Peyer's patch (tissue), 4 donors: Measurements from ENCODE around the gene NOL6. TPM values are rescaled to one million over a fixed set of nuclear protein-coding genes. Genes with fewer than 3 reads are reported as not detected.

Experiments
- DNase-seq, 3 donors: peaks; one replicate each; pipeline ENCODE4 v3.0.0-alpha.2; 2017 to 2019
- H3K27ac ChIP-seq, 4 donors: fragments of 200-600 bp; sonication (generic); one replicate each; pipeline ENCODE4 v1.5.1; 2016 to 2019
- H3K27me3 ChIP-seq, 2 donors: fragments of 200-600 bp; sonication (generic); one replicate each; pipeline ENCODE4 v1.5.1; 2019
- H3K36me3 ChIP-seq, 3 donors: fragments of 200-600 bp; sonication (generic); one replicate each; pipeline ENCODE4 v1.5.1; 2016 to 2019
- H3K4me1 ChIP-seq, 4 donors: fragments of 200-600 bp; sonication (generic); one replicate each; pipeline ENCODE4 v1.5.1; 2016 to 2019
- H3K4me3 ChIP-seq, 4 donors: fragments of 200-600 bp; sonication (generic); 1 replicate in 3 of 4; 2 replicates in 1 of 4; pipeline ENCODE4 v1.5.1; 2016 to 2019; ENCODE audit warnings: mild to moderate bottlenecking in 1 of 4
- H3K9me3 ChIP-seq, 4 donors: fragments of 200-600 bp; sonication (generic); one replicate each; pipeline ENCODE4 v1.5.1; 2016 to 2019; ENCODE audit warnings: mild to moderate bottlenecking in 1 of 4
- CTCF ChIP-seq, 6 experiments: fragments of 450-650 bp in 4 of 6; fragments of 200-600 bp in 2 of 6; sonication (generic) in 1 of 6; IDR thresholded peaks; one replicate each; pipeline ENCODE4 v1.5.1; 2017 to 2019; ENCODE audit warnings: antibody characterized with exemption in 6 of 6, mild to moderate bottlenecking in 3 of 6, moderate library complexity in 1 of 6
- POLR2A ChIP-seq, 2 donors: fragments of 450-650 bp; IDR thresholded peaks; one replicate each; pipeline ENCODE4 v1.5.1; 2017; ENCODE audit warnings: antibody characterized with exemption in 2 of 2, mild to moderate bottlenecking in 2 of 2, moderate library complexity in 2 of 2
- total RNA-seq, 4 donors: library from RNA; depleted of rRNA; stranded (reverse); fragments of >200 nt; gene quantifications; one replicate each; pipeline ENCODE4 v1.1.0, GENCODE V29; 2016

The NOL6 gene
- total RNA-seq, 4 donors from 2014 or later: 14.5 to 26.4 (median 18.4) TPM

- H3K4me1 ChIP-seq: peaks cover 7 to 51% (median 15%) of the 10 kb centered on the region in 4 donors
Observed at GRCh38 chr9:33443464-33444154, 30.1 kb downstream of the NOL6 start.

GRCh38 chr9:33443047-33443446 is 30.7 kb downstream of the NOL6 start:
- Histone ChIP-seq H3K36me3 (peaks cover 0 to 24% (median 0%) of the 10 kb centered on the region in 3 donors), H3K4me1 (peaks cover 7 to 48% (median 14%) of the 10 kb centered on the region in 4 donors), H3K9me3 (no peaks in the 10 kb centered on the region), H3K4me3 (no peak overlapping the region), H3K27ac (peak overlapping the region in 2 of 4 donors; percentile 7 to 35), H3K27me3 (no peaks in the 10 kb centered on the region)
- no peak for TF ChIP-seq POLR2A (IDR thresholded peaks at IDR 0.05)
- no peak for TF ChIP-seq CTCF (IDR thresholded peaks at IDR 0.05)
- no peak for DNase-seq

More at GRCh38 chr9:33443464-33444154, 30.1 kb downstream of the NOL6 start:
- Histone ChIP-seq H3K36me3 (peaks cover 0 to 24% (median 0%) of the 10 kb centered on the region in 3 donors), H3K4me3 (peak overlapping the region in 2 of 4 donors; percentile 6 to 71), H3K27me3 (no peaks in the 10 kb centered on the region), H3K9me3 (no peaks in the 10 kb centered on the region), H3K27ac (peak overlapping the region in 2 of 4 donors; percentile 7 to 35)
- TF ChIP-seq POLR2A (IDR thresholded peaks at IDR 0.05) (no peak), CTCF (IDR thresholded peaks at IDR 0.05) (no peak)
- DNase-seq: no peak

GRCh38 chr9:33442125-33442524 is 31.6 kb downstream of the NOL6 start:
- Histone ChIP-seq H3K9me3 (no peaks in the 10 kb centered on the region), H3K4me1 (peaks cover 7 to 39% (median 13%) of the 10 kb centered on the region in 4 donors), H3K4me3 (no peak overlapping the region), H3K27me3 (no peaks in the 10 kb centered on the region), H3K36me3 (peaks cover 0 to 24% (median 0%) of the 10 kb centered on the region in 3 donors), H3K27ac (no peak overlapping the region)
- DNase-seq: no peak
- no peak for TF ChIP-seq CTCF (IDR thresholded peaks at IDR 0.05)
- TF ChIP-seq POLR2A (IDR thresholded peaks at IDR 0.05): no peak

GRCh38 chr9:33440609-33441008 is 33.1 kb downstream of the NOL6 start:
- Histone ChIP-seq H3K9me3 (no peaks in the 10 kb centered on the region), H3K4me3 (no peak overlapping the region), H3K27ac (peak overlapping the region in 1 of 4 donors; percentile 59), H3K27me3 (no peaks in the 10 kb centered on the region), H3K4me1 (peaks cover 0 to 44% (median 3%) of the 10 kb centered on the region in 4 donors), H3K36me3 (peaks cover 0 to 24% (median 0%) of the 10 kb centered on the region in 3 donors)
- peak in 1 of 3 donors; percentile 42 for DNase-seq
- TF ChIP-seq CTCF (IDR thresholded peaks at IDR 0.05): no peak
- no peak for TF ChIP-seq POLR2A (IDR thresholded peaks at IDR 0.05)

GRCh38 chr9:33440204-33440603 is 33.5 kb downstream of the NOL6 start:
- no peak for TF ChIP-seq CTCF (IDR thresholded peaks at IDR 0.05)
- no peak for TF ChIP-seq POLR2A (IDR thresholded peaks at IDR 0.05)
- DNase-seq: no peak
- peaks cover 0 to 24% (median 0%) of the 10 kb centered on the region in 3 donors for H3K36me3 ChIP-seq
- H3K4me1 ChIP-seq: peaks cover 0 to 41% (median 1%) of the 10 kb centered on the region in 4 donors
- no peak overlapping the region for H3K4me3 ChIP-seq
- no peaks in the 10 kb centered on the region for H3K27me3 ChIP-seq
- peak overlapping the region in 2 of 4 donors; percentile 59 to 67 for H3K27ac ChIP-seq
- H3K9me3 ChIP-seq: no peaks in the 10 kb centered on the region
